DND-41 (cell line): ENCODE measurements around the gene NECAB3.
A peak's percentile ranks its signal among the peaks of the same experiment; 100 is the strongest.
"Not testable (repeated sequence)": the region's sequence is repeated elsewhere in the genome, so short reads cannot be mapped to it uniquely, and the experiment has no call there.

Experiments
- ATAC-seq: fragments of 200-7000 bp; cut with Tn5 transposase; 3 replicates; pipeline ENCODE4 v1.9.1; 2021; ENCODE audit warnings: low read depth; ENCODE audit not compliant: insufficient read depth
- DNase-seq: peaks from one replicate; pipeline ENCODE4 v3.0.0-alpha.2; 2020
- H2AFZ ChIP-seq: 2 replicates; pipeline ENCODE4 v1.6.0; 2012; ENCODE audit warnings: low read depth, low read length
- H3K27ac ChIP-seq: 2 replicates; pipeline ENCODE4 v1.5.1; 2012; ENCODE audit warnings: low read length, inconsistent platforms
- H3K27me3 ChIP-seq: fragments of 200-600 bp; sonication (generic); 2 replicates; pipeline ENCODE4 v1.6.0; 2012; ENCODE audit warnings: low read length, mild to moderate bottlenecking, inconsistent platforms; ENCODE audit not compliant: insufficient read depth, poor library complexity
- H3K36me3 ChIP-seq: 2 replicates; pipeline ENCODE4 v1.5.1; 2012; ENCODE audit warnings: low read length, inconsistent platforms; ENCODE audit not compliant: insufficient read depth
- H3K4me1 ChIP-seq: 2 replicates; pipeline ENCODE4 v1.5.1; 2012; ENCODE audit warnings: mild to moderate bottlenecking, low read length; ENCODE audit not compliant: insufficient read depth
- H3K4me2 ChIP-seq: 2 replicates; pipeline ENCODE4 v1.6.0; 2012; ENCODE audit warnings: mild to moderate bottlenecking, moderate library complexity, low read length, inconsistent platforms; ENCODE audit not compliant: insufficient read depth
- H3K4me3 ChIP-seq, 2 experiments: fragments of 200-600 bp in 1 of 2; shearing (Covaris generic) in 1 of 2; 2 replicates each; pipeline ENCODE4 v1.5.1; 2012 to 2016; ENCODE audit warnings: inconsistent platforms in 2 of 2, low read length in 2 of 2, mild to moderate bottlenecking in 2 of 2, low read depth in 1 of 2, moderate library complexity in 1 of 2
- H3K79me2 ChIP-seq: 2 replicates; pipeline ENCODE4 v1.6.0; 2012; ENCODE audit warnings: low read length, inconsistent platforms; ENCODE audit not compliant: insufficient read depth
- H3K9ac ChIP-seq: 2 replicates; pipeline ENCODE4 v1.6.0; 2012; ENCODE audit warnings: low read depth, mild to moderate bottlenecking, inconsistent platforms, low read length, moderate library complexity
- H3K9me3 ChIP-seq: 2 replicates; pipeline ENCODE4 v1.5.1; 2012; ENCODE audit warnings: low read length, moderate library complexity, mild to moderate bottlenecking, inconsistent platforms; ENCODE audit not compliant: insufficient read depth, severe bottlenecking
- H4K20me1 ChIP-seq: 2 replicates; pipeline ENCODE4 v1.6.0; 2012; ENCODE audit warnings: low read length; ENCODE audit not compliant: insufficient read depth
- CTCF ChIP-seq: IDR thresholded peaks from 2 replicates; pipeline ENCODE4 v1.5.1; 2012; ENCODE audit warnings: borderline replicate concordance, low read length, moderate library complexity, mild to moderate bottlenecking; ENCODE audit not compliant: poor library complexity, severe bottlenecking; ENCODE audit errors: extremely low read depth
- EZH2 ChIP-seq: IDR thresholded peaks from 3 replicates; pipeline ENCODE4 v1.6.1; 2012; ENCODE audit warnings: borderline replicate concordance, low read depth, mild to moderate bottlenecking, moderate library complexity, low read length, inconsistent platforms; ENCODE audit not compliant: severe bottlenecking

The NECAB3 gene

GRCh38 chr20:33649201-33649681, 25.0 kb downstream of the NECAB3 start:
- Histone ChIP-seq H2AFZ (no peak overlapping the region), H3K9ac (no peak overlapping the region), H3K4me1 (no peaks in the 10 kb centered on the region), H3K4me2 (no peak overlapping the region), H3K27me3 (no peaks in the 10 kb centered on the region), H3K79me2 (no peaks in the 10 kb centered on the region), H3K4me3 (no peak overlapping the region), H3K36me3 (peaks cover 20% of the 10 kb centered on the region), H3K27ac (no peak overlapping the region), H3K9me3 (no peaks in the 10 kb centered on the region), H4K20me1 (peaks cover 9% of the 10 kb centered on the region; the same call in 1 of the 2 replicates)
- ATAC-seq, result no peak
- no peak for DNase-seq
- TF ChIP-seq CTCF (no peak), EZH2 (no peak)

- H3K27me3 ChIP-seq, result no peaks in the 10 kb centered on the region
- H4K20me1 ChIP-seq, result peaks cover 9% of the 10 kb centered on the region; the same call in 1 of the 2 replicates
- H3K27ac ChIP-seq, result no peak overlapping the region
- H3K36me3 ChIP-seq, result peaks cover 25% of the 10 kb centered on the region
- no peaks in the 10 kb centered on the region for H3K4me1 ChIP-seq
- TF ChIP-seq EZH2 (no peak), CTCF (no peak)
- ATAC-seq (no peak), DNase-seq (no peak)
- no peaks in the 10 kb centered on the region for H3K79me2 ChIP-seq
- no peak overlapping the region for H3K9ac ChIP-seq
- no peak overlapping the region for H2AFZ ChIP-seq
- no peak overlapping the region for H3K4me2 ChIP-seq
- no peak overlapping the region for H3K4me3 ChIP-seq
- H3K9me3 ChIP-seq, result no peaks in the 10 kb centered on the region
Measured at GRCh38 chr20:33648396-33649004, 25.7 kb downstream of the NECAB3 start.

- ATAC-seq (no peak), DNase-seq (no peak)
- Histone ChIP-seq H2AFZ (no peak overlapping the region), H3K9ac (no peak overlapping the region), H3K4me1 (no peaks in the 10 kb centered on the region), H3K27ac (no peak overlapping the region), H4K20me1 (peaks cover 9% of the 10 kb centered on the region; the same call in 1 of the 2 replicates), H3K4me3 (no peak overlapping the region), H3K9me3 (no peaks in the 10 kb centered on the region), H3K36me3 (peaks cover 32% of the 10 kb centered on the region), H3K79me2 (no peaks in the 10 kb centered on the region), H3K27me3 (no peaks in the 10 kb centered on the region), H3K4me2 (no peak overlapping the region)
- TF ChIP-seq EZH2, result no peak
Measured at GRCh38 chr20:33647603-33648395, 26.4 kb downstream of the NECAB3 start.

- H3K79me2 ChIP-seq, H3K4me2 ChIP-seq, H2AFZ ChIP-seq, DNase-seq, H3K27ac ChIP-seq, H3K9ac ChIP-seq, H3K27me3 ChIP-seq, H3K9me3 ChIP-seq, H4K20me1 ChIP-seq, H3K4me3 ChIP-seq, H3K4me1 ChIP-seq: not testable (repeated sequence)
- ATAC-seq, result peak; percentile 68
- H3K36me3 ChIP-seq, result peaks cover 37% of the 10 kb centered on the region
Measured at GRCh38 chr20:33646959-33647602, 27.1 kb downstream of the NECAB3 start.
